ENCODE measurements around the gene FARP2. TPM values are rescaled to one million over a fixed set of nuclear protein-coding genes. Genes with fewer than 3 reads are reported as not detected.
A peak's percentile ranks its signal among the peaks of the same experiment; 100 is the strongest.

FARP2 gene
- total RNA-seq, 2 donors from 2014 or later: 30.1 to 44.2 TPM

DNA sequence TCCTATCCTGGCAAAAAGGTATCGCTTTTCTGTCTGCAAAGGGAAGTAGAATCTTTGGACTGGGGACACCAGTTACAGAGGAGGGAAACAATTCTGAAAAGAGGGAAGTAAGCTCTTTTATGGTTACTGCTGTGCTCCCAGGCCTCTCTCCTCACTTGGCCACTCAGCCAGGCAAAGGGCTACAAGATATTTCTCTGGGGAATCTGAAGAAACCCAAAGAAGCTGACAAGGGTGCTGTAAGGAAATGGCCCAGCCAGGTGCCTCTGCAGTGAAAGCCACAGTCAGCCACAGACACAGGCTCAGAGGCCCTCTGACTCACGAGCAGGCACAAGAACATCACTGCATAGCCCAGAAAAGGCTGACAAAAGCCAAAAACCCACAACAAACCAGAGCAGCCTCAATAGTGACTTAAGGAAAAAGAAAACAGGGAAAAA is 46.4 kb upstream of the FARP2 start:
- intact Hi-C loops (cut with DNase I): no loop called here
- no peak for ATAC-seq
- H3K9me3 ChIP-seq: no peaks in the 10 kb centered on the region
- WGBS, 2 donors: 36 to 64% methylated on average over 2 of the region's 2 CpGs
- H3K36me3 ChIP-seq (replicated peaks in 1 of 2; ENCODE audit: insufficient read depth in 1 of 2, low read depth in 2 of 2): no peaks in the 10 kb centered on the region
- TF ChIP-seq, protein P1, sequence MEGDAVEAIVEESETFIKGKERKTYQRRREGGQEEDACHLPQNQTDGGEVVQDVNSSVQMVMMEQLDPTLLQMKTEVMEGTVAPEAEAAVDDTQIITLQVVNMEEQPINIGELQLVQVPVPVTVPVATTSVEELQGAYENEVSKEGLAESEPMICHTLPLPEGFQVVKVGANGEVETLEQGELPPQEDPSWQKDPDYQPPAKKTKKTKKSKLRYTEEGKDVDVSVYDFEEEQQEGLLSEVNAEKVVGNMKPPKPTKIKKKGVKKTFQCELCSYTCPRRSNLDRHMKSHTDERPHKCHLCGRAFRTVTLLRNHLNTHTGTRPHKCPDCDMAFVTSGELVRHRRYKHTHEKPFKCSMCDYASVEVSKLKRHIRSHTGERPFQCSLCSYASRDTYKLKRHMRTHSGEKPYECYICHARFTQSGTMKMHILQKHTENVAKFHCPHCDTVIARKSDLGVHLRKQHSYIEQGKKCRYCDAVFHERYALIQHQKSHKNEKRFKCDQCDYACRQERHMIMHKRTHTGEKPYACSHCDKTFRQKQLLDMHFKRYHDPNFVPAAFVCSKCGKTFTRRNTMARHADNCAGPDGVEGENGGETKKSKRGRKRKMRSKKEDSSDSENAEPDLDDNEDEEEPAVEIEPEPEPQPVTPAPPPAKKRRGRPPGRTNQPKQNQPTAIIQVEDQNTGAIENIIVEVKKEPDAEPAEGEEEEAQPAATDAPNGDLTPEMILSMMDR (IDR thresholded peaks at IDR 0.05): no peak
- no peak overlapping the region for H3K4me3 ChIP-seq
- H3K27ac ChIP-seq: peak overlapping the region in 3 of 4 donors; percentile 8 to 72 (median 57)
- no peaks in the 10 kb centered on the region for H3K27me3 ChIP-seq
- H3K4me1 ChIP-seq: peaks cover 56% of the 10 kb centered on the region
- DNase-seq: peak in 1 of 4 donors; percentile 27

GRCh38 chr2:241310917-241311566 is 45.0 kb upstream of the FARP2 start:
- Histone ChIP-seq H3K4me3 (no peak overlapping the region), H3K36me3 (replicated peaks in 1 of 2; ENCODE audit: insufficient read depth in 1 of 2, low read depth in 2 of 2) (no peaks in the 10 kb centered on the region), H3K4me1 (peaks cover 56% of the 10 kb centered on the region), H3K27me3 (no peaks in the 10 kb centered on the region), H3K27ac (no peak overlapping the region), H3K9me3 (no peaks in the 10 kb centered on the region)
- ATAC-seq: no peak
- TF ChIP-seq, protein P1 (IDR thresholded peaks at IDR 0.05): no peak
- TF ChIP-seq POLR2A (IDR thresholded peaks at IDR 0.05): no peak
- intact Hi-C loops (cut with DNase I): no loop called here
- WGBS, 2 donors: 89 to 93% methylated on average over 13 of the region's 13 CpGs
- no peak for DNase-seq

DNA sequence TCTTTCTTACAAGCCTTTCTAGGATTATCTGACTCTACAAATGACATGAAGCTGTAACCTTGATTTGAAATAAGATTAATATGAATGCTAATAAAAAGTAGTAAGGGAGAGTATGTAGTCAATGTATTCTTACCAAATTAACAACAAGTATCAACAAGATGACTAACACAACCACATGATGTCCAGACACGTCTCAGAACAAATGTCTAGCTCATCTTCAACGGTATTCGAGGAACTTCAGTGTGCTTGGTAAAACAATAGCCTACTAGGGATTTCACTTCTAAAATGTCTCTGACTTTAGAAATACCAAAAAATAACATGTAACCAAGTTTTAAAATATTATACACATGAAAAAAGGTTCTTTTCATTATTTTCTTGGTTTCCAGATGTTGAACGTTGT is 44.0 kb upstream of the FARP2 start:
- no peak for ATAC-seq
- Histone ChIP-seq H3K27me3 (no peaks in the 10 kb centered on the region), H3K36me3 (replicated peaks in 1 of 2; ENCODE audit: insufficient read depth in 1 of 2, low read depth in 2 of 2) (no peaks in the 10 kb centered on the region), H3K4me3 (no peak overlapping the region), H3K9me3 (no peaks in the 10 kb centered on the region), H3K4me1 (peaks cover 54% of the 10 kb centered on the region), H3K27ac (no peak overlapping the region)
- no peak for DNase-seq
- 68 to 78% methylated on average over 4 of the region's 4 CpGs for WGBS, 2 donors
- intact Hi-C loops (cut with DNase I): no loop called here
- no peak for TF ChIP-seq POLR2A (IDR thresholded peaks at IDR 0.05)
- TF ChIP-seq, protein P1 (IDR thresholded peaks at IDR 0.05): no peak

DNA sequence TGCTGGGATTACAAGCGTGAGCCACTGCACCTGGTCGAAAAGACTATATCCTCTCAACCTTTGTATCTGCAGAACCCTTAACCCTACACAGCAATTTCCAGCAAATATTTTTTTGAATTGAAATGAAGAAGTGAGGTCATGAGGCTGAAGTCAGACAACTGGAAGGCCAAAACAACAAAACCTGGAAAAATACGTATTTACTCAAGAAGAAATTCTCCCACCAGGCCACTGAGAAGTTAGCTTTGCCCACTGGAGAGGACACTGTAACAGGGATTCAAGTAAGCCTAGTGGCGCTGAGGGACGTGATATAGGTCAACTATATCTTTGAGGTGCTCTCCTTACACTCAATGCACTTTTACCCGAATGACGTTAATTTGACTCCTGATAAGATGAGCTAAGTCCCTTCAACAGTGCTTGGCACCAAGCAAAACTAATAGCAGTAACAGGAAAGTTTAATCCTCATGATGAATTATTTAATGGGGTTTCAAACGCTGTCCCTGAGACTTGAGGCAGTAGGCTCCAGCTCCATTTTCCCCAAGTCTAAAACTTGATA is 42.5 kb upstream of the FARP2 start:
- Histone ChIP-seq H3K27ac (no peak overlapping the region), H3K27me3 (no peaks in the 10 kb centered on the region), H3K4me3 (no peak overlapping the region), H3K4me1 (peaks cover 49% of the 10 kb centered on the region), H3K36me3 (replicated peaks in 1 of 2; ENCODE audit: insufficient read depth in 1 of 2, low read depth in 2 of 2) (no peaks in the 10 kb centered on the region), H3K9me3 (no peaks in the 10 kb centered on the region)
- no peak for TF ChIP-seq POLR2A (IDR thresholded peaks at IDR 0.05)
- TF ChIP-seq, protein P1 (IDR thresholded peaks at IDR 0.05): no peak
- 64% methylated on average over 8 of the region's 8 CpGs for WGBS, 2 donors
- intact Hi-C loops (cut with DNase I): no loop called here
- no peak for DNase-seq
- no peak for ATAC-seq

Data from body of pancreas (tissue), 4 donors.